Spleen (tissue), 11 donors: ENCODE measurements around the gene ZC3H12C. TPM values are rescaled to one million over a fixed set of nuclear protein-coding genes. Genes with fewer than 3 reads are reported as not detected.

Experiments used
- DNase-seq: peaks from one replicate; pipeline ENCODE4 v3.0.0-alpha.2; 2020
- H3K27ac ChIP-seq, 8 donors: fragments of 200-600 bp; sonication (generic) in 7 of 8; 1 replicate in 4 of 8; 2 replicates in 4 of 8; pipeline versions ENCODE4 v1.5.0 to v1.8.0; 2016 to 2021; ENCODE audit warnings: inconsistent platforms in 4 of 8, mild to moderate bottlenecking in 4 of 8, moderate library complexity in 1 of 8
- H3K27me3 ChIP-seq, 7 donors: fragments of 200-600 bp; sonication (generic) in 6 of 7; replicated peaks in 1 of 7; 1 replicate in 4 of 7; 2 replicates in 3 of 7; pipeline versions ENCODE4 v1.5.0 to v1.8.0; 2016 to 2021; ENCODE audit warnings: inconsistent platforms in 3 of 7, mild to moderate bottlenecking in 1 of 7
- H3K36me3 ChIP-seq, 6 donors: fragments of 200-600 bp; sonication (generic) in 5 of 6; 1 replicate in 4 of 6; 2 replicates in 2 of 6; pipeline versions ENCODE4 v1.5.0 to v1.8.0; 2016 to 2021; ENCODE audit warnings: inconsistent platforms in 2 of 6
- H3K4me1 ChIP-seq, 6 donors: fragments of 200-600 bp; sonication (generic) in 5 of 6; 1 replicate in 3 of 6; 2 replicates in 3 of 6; pipeline versions ENCODE4 v1.5.0 to v1.8.0; 2016 to 2021; ENCODE audit warnings: inconsistent platforms in 3 of 6
- H3K4me3 ChIP-seq, 8 donors: fragments of 200-600 bp; sonication (generic) in 7 of 8; 1 replicate in 4 of 8; 2 replicates in 4 of 8; pipeline versions ENCODE4 v1.5.0 to v1.8.0; 2016 to 2021; ENCODE audit warnings: inconsistent platforms in 4 of 8, mild to moderate bottlenecking in 4 of 8, moderate library complexity in 2 of 8
- H3K9me3 ChIP-seq, 8 donors: fragments of 200-600 bp; sonication (generic) in 7 of 8; 1 replicate in 4 of 8; 2 replicates in 4 of 8; pipeline versions ENCODE4 v1.5.0 to v1.8.0; 2016 to 2021; ENCODE audit warnings: inconsistent platforms in 4 of 8
- POLR2A ChIP-seq, 3 donors: fragments of 450-650 bp; IDR thresholded peaks; one replicate each; pipeline ENCODE4 v1.5.1; 2017; ENCODE audit warnings: antibody characterized with exemption in 3 of 3, mild to moderate bottlenecking in 1 of 3
- POLR2AphosphoS5 ChIP-seq, 3 donors: sonication (generic); formaldehyde crosslinking; IDR thresholded peaks; one replicate each; pipeline ENCODE4 v1.5.1; 2017; ENCODE audit warnings: antibody characterized with exemption in 3 of 3
- WGBS, 5 donors: extraction: QIAGEN DNeasy Blood & Tissue Kit in 3 of 5; methylation state at CpG; one replicate each; pipeline versions ENCODE4 v1.1.5 to v1.1.7; 2013 to 2018; 5-methylcytosine and 5-hydroxymethylcytosine counted together
- intact Hi-C: fragments of 100-400 bp; cut with DNase I; formaldehyde crosslinking; loops from one replicate; pipeline ENCODE4 v1.15.0; 2023; ENCODE audit warnings: low total_unique reads
- polyA plus RNA-seq, 3 donors: library from polyadenylated mRNA; stranded (reverse); fragments of 200-250 nt; gene quantifications; one replicate each; pipeline ENCODE4 v1.2.1, GENCODE V29; 2013
- total RNA-seq, 7 donors: library from RNA; depleted of rRNA in 3 of 7; stranded (reverse); fragments of >200 nt in 3 of 7; fragmentation: NEBNext Ultra II Directional in 4 of 7; extraction: Animal tissue kit (Norgen Biotek cat#: 25700) in 4 of 7; gene quantifications; one replicate each; pipeline versions ENCODE4 v1.1.0 to v1.2.1, GENCODE V29; 2016 to 2021
- TF ChIP-seq, protein P1 (sequence below), 11 experiments: fragments of 200-600 bp in 7 of 11; fragments of 450-650 bp in 4 of 11; sonication (generic) in 4 of 11; IDR thresholded peaks in 8 of 11; conservative IDR thresholded peaks in 3 of 11; 1 replicate in 7 of 11; 2 replicates in 4 of 11; pipeline versions ENCODE4 v1.4.0 to v1.8.0; 2016 to 2021; ENCODE audit warnings: antibody characterized with exemption in 11 of 11, inconsistent platforms in 4 of 11, mild to moderate bottlenecking in 1 of 11
- donor health status: healthy with polysubstance abuse.
- donor health status: DM: no; HTN: no; CAD: no; lungs with moderate emphysema.
- donor health status: DM: no; HTN: no; CAD: no.
- donor health status: Bipolar disorder and iron deficiency.
- donor health status: healthy.
- donor health status: DM: no; HTN: no; CAD: no.
- donor health status: DM: yes; HTN: yes; CAD: no.

ZC3H12C gene
- total and polyA plus RNA-seq, 10 donors, result 0.44 to 10.4 (median 5.1) TPM

DNA sequence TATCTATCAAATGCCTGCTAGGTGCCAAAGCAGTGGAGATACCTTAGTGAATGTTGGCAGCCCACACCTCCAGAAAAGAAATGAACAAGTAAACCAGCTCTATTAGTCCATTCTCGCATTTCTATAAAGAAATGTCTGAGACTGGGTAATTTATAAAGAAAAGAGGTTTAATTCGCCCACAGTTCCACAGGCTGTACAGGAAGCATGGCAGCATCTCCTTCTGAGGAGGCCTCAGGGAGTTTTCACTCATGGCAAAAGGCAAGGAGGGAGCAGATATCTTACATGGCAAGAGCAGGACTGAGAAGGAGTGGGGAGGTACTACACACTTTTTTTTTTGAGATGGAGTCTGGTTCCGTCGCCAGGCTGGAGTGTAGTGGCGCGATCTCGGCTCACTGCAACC is 18.7 kb upstream of the ZC3H12C start:
- Histone ChIP-seq H3K27me3 (peaks cover 0 to 7% (median 0%) of the 10 kb centered on the region in 7 donors), H3K27ac (no peak overlapping the region), H3K36me3 (no peaks in the 10 kb centered on the region), H3K4me1 (peaks cover 0 to 34% (median 10%) of the 10 kb centered on the region in 6 donors), H3K9me3 (peaks cover 0 to 8% (median 6%) of the 10 kb centered on the region in 8 donors), H3K4me3 (no peak overlapping the region)
- intact Hi-C loops, result no loop called here
- TF ChIP-seq, protein P1, sequence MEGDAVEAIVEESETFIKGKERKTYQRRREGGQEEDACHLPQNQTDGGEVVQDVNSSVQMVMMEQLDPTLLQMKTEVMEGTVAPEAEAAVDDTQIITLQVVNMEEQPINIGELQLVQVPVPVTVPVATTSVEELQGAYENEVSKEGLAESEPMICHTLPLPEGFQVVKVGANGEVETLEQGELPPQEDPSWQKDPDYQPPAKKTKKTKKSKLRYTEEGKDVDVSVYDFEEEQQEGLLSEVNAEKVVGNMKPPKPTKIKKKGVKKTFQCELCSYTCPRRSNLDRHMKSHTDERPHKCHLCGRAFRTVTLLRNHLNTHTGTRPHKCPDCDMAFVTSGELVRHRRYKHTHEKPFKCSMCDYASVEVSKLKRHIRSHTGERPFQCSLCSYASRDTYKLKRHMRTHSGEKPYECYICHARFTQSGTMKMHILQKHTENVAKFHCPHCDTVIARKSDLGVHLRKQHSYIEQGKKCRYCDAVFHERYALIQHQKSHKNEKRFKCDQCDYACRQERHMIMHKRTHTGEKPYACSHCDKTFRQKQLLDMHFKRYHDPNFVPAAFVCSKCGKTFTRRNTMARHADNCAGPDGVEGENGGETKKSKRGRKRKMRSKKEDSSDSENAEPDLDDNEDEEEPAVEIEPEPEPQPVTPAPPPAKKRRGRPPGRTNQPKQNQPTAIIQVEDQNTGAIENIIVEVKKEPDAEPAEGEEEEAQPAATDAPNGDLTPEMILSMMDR (IDR thresholded peaks at IDR 0.05 in 8 of 11, conservative IDR thresholded peaks at IDR 0.05 in 3 of 11), result no peak
- no peak for TF ChIP-seq POLR2A (IDR thresholded peaks at IDR 0.05)
- no peak for TF ChIP-seq POLR2AphosphoS5 (IDR thresholded peaks at IDR 0.05)
- WGBS, 5 donors, result 95 to 97% (median 95%) methylated on average over 7 of the region's 7 CpGs
- no peak for DNase-seq

DNA sequence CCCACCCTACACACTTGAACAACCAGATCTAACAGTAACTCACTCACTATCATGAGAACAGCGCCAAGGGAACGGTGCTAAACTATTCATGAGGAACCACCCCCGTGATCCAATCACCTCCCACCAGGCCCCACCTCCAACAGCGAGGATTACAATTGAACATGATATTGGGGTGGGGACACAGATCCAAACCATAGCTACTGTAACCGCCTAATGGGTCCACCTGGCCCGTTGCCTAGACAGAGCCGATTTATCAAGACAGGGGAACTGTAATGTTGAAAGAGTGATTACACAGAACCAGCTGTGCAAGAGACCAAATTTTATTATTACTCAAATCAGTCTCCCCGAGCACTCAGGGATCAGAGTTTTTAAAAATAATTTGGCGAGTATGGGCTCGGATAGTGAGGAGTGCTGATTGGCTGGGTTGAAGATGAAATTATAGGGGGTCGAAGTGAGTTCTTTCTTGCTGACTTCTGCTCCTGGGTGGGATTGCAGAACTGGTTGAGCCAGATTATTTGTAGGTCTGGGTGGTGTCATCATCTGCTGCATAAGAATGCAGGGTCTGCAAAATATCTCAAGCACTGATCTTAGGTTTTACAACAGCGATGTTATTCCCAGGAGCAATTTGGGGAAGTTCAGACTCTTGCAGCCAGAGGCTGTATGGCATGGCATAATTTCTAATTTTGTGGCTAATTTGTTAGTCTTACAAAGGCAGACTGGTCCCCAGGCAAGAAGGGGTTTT is 17.9 kb upstream of the ZC3H12C start:
- H3K36me3 ChIP-seq, result no peaks in the 10 kb centered on the region
- 57 to 85% (median 74%) methylated on average over 12 of the region's 12 CpGs for WGBS, 5 donors
- intact Hi-C loops, result no loop called here
- no peak overlapping the region for H3K27ac ChIP-seq
- H3K4me3 ChIP-seq, result no peak overlapping the region
- peaks cover 0 to 3% (median 0%) of the 10 kb centered on the region in 7 donors for H3K27me3 ChIP-seq
- no peak for TF ChIP-seq POLR2AphosphoS5 (IDR thresholded peaks at IDR 0.05)
- TF ChIP-seq, protein P1 (IDR thresholded peaks at IDR 0.05 in 8 of 11, conservative IDR thresholded peaks at IDR 0.05 in 3 of 11), result no peak
- no peak for TF ChIP-seq POLR2A (IDR thresholded peaks at IDR 0.05)
- DNase-seq, result no peak
- peaks cover 0 to 27% (median 9%) of the 10 kb centered on the region in 6 donors for H3K4me1 ChIP-seq
- peaks cover 0 to 8% (median 6%) of the 10 kb centered on the region in 8 donors for H3K9me3 ChIP-seq

DNA sequence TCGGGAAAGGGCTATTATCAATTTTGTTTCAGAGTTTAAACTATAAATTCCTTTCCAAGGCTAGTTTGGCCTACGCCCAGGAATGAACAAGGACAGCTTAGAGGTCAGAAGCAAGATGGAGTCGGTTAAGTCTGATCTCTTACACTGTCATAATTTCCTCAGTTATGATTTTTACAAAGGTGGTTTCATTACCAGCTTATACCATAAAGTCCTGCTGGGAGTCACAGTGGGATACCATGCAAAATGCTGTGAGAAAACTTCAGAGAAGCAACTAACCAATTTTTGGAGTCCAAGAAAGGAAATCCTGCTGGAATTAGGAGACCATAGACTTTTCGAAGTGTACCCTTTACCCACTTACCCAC is 17.4 kb upstream of the ZC3H12C start:
- H3K9me3 ChIP-seq, result peaks cover 0 to 8% (median 6%) of the 10 kb centered on the region in 8 donors
- intact Hi-C loops, result no loop called here
- 46 to 61% (median 50%) methylated on average over 4 of the region's 4 CpGs for WGBS, 5 donors
- no peak overlapping the region for H3K4me3 ChIP-seq
- no peaks in the 10 kb centered on the region for H3K36me3 ChIP-seq
- TF ChIP-seq POLR2A (IDR thresholded peaks at IDR 0.05) (no peak), POLR2AphosphoS5 (IDR thresholded peaks at IDR 0.05) (no peak)
- TF ChIP-seq, protein P1 (IDR thresholded peaks at IDR 0.05 in 8 of 11, conservative IDR thresholded peaks at IDR 0.05 in 3 of 11), result no peak
- peaks cover 0 to 27% (median 9%) of the 10 kb centered on the region in 6 donors for H3K4me1 ChIP-seq
- H3K27ac ChIP-seq, result no peak overlapping the region
- no peak for DNase-seq
- H3K27me3 ChIP-seq, result peaks cover 0 to 3% (median 0%) of the 10 kb centered on the region in 7 donors

DNA sequence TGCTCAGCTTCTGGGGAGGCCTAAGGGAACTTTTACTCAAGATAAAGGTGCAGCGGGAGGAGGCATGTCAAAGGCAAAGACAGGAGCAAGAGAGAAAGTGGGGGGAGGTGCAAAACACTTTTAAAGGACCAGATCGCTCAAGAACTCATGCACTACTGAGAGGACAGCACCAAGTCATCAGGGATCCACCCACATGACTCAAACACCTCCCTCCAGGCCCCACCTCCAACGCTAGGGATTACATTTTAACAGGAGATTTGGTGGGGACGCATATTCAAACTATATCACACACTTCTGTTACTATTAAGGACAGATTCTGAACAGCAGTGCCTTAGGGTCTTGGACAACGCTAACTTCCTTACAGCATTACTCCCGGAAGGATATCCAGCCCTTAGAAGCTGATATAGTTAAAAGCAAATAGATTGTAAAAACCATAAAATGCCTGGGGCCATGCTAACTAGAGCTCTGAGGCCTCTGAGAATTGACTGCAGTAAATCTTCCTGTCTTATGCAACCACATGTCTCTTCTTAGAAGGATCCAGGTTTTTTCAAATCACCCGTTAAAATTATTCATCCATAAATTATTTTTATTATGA is 16.7 kb upstream of the ZC3H12C start:
- TF ChIP-seq POLR2A (IDR thresholded peaks at IDR 0.05) (no peak), POLR2AphosphoS5 (IDR thresholded peaks at IDR 0.05) (no peak)
- TF ChIP-seq, protein P1 (IDR thresholded peaks at IDR 0.05 in 8 of 11, conservative IDR thresholded peaks at IDR 0.05 in 3 of 11), result no peak
- no peak overlapping the region for H3K27ac ChIP-seq
- no peaks in the 10 kb centered on the region for H3K36me3 ChIP-seq
- peaks cover 0 to 27% (median 9%) of the 10 kb centered on the region in 6 donors for H3K4me1 ChIP-seq
- intact Hi-C loops, result no loop called here
- no peak overlapping the region for H3K4me3 ChIP-seq
- DNase-seq, result no peak
- 24 to 41% (median 31%) methylated on average over 7 of the region's 7 CpGs for WGBS, 5 donors
- peaks cover 0 to 3% (median 0%) of the 10 kb centered on the region in 7 donors for H3K27me3 ChIP-seq
- H3K9me3 ChIP-seq, result peaks cover 0 to 8% (median 6%) of the 10 kb centered on the region in 8 donors
